Activated CD8-positive, alpha-beta memory T cell treated with anti-CD3 and anti-CD28 coated beads, Interleukin-2, amount 10 ng/mL, durations not matched to agents 7 days and 5 days (primary cell): ENCODE results near the gene ARL3. TPM values are rescaled to one million over a fixed set of nuclear protein-coding genes. Genes with fewer than 3 reads are reported as not detected.
A peak's percentile ranks its signal among the peaks of the same experiment; 100 is the strongest.

Experiments used
- ATAC-seq: fragments of 150-1000 bp; cut with Tn5 transposase; one replicate; pipeline ENCODE4 v1.10.0; 2021; ENCODE audit warnings: moderate library complexity
- CTCF ChIA-PET: fragments of 350-600 bp; sonication (Branson Sonifier 250); formaldehyde crosslinking; loops from one replicate; lab custom pipeline; 2021; ENCODE audit warnings: antibody characterized with exemption; lab: Charles Lee
- DNase-seq: peaks from one replicate; pipeline ENCODE4 v3.0.0-alpha.2; 2020
- H3K27ac Mint-ChIP-seq: one replicate; pipeline ENCODE4 v1.8.0; 2021; ENCODE audit warnings: mild to moderate bottlenecking, mixed read lengths
- H3K27me3 Mint-ChIP-seq: one replicate; pipeline ENCODE4 v1.8.0; 2021; ENCODE audit warnings: mixed read lengths
- H3K36me3 Mint-ChIP-seq: one replicate; pipeline ENCODE4 v1.8.0; 2021; ENCODE audit warnings: mild to moderate bottlenecking, mixed read lengths
- H3K4me1 Mint-ChIP-seq: one replicate; pipeline ENCODE4 v1.8.0; 2021; ENCODE audit warnings: mixed read lengths
- H3K4me3 Mint-ChIP-seq: one replicate; pipeline ENCODE4 v1.8.0; 2021; ENCODE audit warnings: mild to moderate bottlenecking, moderate library complexity, mixed read lengths
- H3K9me3 Mint-ChIP-seq: one replicate; pipeline ENCODE4 v1.8.0; 2022; ENCODE audit warnings: low read depth, mixed read lengths
- total RNA-seq, 2 experiments: library from RNA; stranded (reverse); gene quantifications; one replicate each; pipeline ENCODE4 v1.2.3, GENCODE V29; 2021

The ARL3 gene
- total RNA-seq, 2 experiments from 2014 or later = 7.2 to 9.7 TPM

DNA sequence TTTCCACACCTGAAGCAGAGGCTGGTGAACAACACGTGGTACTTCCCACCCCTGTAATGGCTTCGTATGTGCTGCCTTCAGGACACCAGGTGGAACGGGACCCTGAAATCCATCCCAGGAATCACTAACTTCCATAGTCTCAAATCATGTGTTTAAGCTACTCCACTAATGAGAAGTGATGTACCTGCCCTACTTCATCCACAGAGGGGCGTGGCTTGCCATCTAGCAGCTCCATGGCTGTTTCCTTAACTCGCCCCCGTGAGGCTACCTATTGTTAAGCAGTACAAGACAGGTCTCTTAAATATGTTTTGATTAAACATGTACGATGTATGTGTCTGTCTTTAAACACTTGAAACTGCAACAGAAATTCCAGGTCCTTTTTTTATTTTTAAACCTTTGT lies 31.8 kb downstream of the ARL3 start:
- Mint-ChIP-seq H3K27me3 (no peaks in the 10 kb centered on the region), H3K36me3 (peaks cover 25% of the 10 kb centered on the region), H3K4me1 (peaks cover 15% of the 10 kb centered on the region), H3K4me3 (no peak overlapping the region), H3K9me3 (no peaks in the 10 kb centered on the region), H3K27ac (no peak overlapping the region)
- CTCF ChIA-PET = no interaction called here
- no peak for DNase-seq
- ATAC-seq = no peak

DNA sequence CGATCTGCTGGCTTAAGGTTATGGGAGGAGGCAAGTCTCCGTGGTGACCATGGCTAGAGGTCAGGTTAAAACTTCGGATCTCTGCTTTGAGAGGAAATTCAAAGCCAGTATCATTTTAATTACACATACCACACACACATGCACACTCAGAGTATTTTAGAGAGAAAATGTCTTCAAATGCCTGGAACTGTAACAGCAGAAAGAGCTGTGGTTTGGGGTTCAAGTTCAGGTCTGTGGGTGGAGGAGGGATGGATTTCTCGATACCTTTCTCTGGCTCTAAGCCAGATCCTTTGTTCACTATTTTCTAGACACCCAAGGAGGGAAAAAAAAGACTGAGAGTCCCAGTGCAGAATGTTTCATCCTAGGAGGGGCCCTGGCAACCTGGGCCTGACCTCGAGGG lies 32.5 kb downstream of the ARL3 start:
- Mint-ChIP-seq H3K4me3 (no peak overlapping the region), H3K27ac (peak overlapping the region; percentile 20), H3K4me1 (peaks cover 16% of the 10 kb centered on the region), H3K36me3 (peaks cover 25% of the 10 kb centered on the region), H3K27me3 (no peaks in the 10 kb centered on the region), H3K9me3 (no peaks in the 10 kb centered on the region)
- no peak for ATAC-seq
- CTCF ChIA-PET = no interaction called here
- no peak for DNase-seq

DNA sequence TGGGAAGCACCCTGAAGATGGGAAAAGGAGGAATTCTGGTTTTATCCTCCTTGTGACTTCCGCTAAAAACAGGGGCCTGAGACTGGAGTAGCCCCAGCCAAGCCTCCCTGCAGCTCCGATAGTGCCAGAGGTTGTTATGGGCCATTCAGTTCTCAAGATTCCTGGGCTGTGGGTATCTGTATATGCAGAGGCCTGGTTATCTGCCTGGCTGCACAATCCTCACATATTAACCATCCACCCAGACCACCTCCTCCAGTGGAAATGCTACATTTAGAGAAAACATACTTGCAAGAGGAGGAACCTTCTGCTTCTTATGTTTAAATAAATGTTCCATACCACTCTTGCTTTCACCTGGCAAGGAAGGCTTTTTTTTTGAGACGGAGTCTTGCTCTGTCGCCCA lies 34.6 kb downstream of the ARL3 start:
- H3K4me1 Mint-ChIP-seq = peaks cover 35% of the 10 kb centered on the region
- H3K36me3 Mint-ChIP-seq = peaks cover 17% of the 10 kb centered on the region
- DNase-seq (no peak), ATAC-seq (no peak)
- no peak overlapping the region for H3K27ac Mint-ChIP-seq
- CTCF ChIA-PET = interaction anchor here (0.8 to 3.4 kb wide), 6 partner anchors 10 to 35 kb away, joined by 3 to 10 read pairs (median 4); partner anchors contain the start of genes ARL3 and SFXN2
- no peaks in the 10 kb centered on the region for H3K27me3 Mint-ChIP-seq
- no peak overlapping the region for H3K4me3 Mint-ChIP-seq
- H3K9me3 Mint-ChIP-seq = no peaks in the 10 kb centered on the region

DNA sequence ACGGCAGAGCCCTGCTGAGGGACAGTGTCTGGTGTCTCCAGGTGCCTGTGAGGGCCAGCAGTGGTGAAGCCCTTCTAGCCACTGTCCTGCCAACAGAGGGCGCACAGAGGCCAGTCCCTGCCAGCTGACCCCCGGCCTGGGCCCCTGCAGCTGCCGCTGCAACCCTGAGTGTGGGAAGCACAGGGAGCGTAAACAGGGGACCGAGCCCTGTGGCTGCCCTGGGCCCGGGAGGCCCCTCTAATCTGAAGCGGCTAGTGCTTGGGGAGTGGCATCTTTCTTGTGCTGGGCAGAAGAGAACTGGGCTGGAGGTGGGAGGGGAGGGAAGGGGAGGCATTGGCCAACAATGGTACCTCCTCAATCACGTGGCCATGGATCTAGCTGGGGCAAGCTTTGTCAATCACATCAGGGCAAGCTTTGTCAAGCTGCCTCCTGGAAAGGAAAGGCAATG lies 35.3 kb downstream of the ARL3 start:
- CTCF ChIA-PET = interaction anchor here (0.7 to 3.4 kb wide), 7 partner anchors 9 to 223 kb away, joined by 3 to 10 read pairs (median 4); partner anchors contain the start of genes ARL3 and SFXN2
- Mint-ChIP-seq H3K27me3 (no peaks in the 10 kb centered on the region), H3K4me1 (peaks cover 42% of the 10 kb centered on the region), H3K9me3 (no peaks in the 10 kb centered on the region), H3K4me3 (no peak overlapping the region), H3K27ac (no peak overlapping the region), H3K36me3 (peaks cover 17% of the 10 kb centered on the region)
- ATAC-seq (no peak), DNase-seq (no peak)

DNA sequence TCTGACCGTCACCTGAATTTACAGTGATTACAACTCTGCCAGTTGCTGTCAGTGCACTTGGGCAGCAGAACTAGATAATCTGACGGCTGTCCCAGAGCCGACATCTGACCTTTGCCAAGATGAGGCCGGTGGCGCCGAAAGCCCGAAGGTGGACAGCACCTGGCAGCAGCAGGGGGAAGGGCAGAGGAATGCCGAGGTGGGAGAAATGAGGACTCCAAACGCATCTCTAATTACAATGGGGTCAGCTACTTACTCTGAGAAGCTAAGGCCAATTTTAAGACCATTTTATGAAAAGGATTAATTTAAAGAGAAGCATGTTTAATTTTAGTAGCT lies 36.2 kb downstream of the ARL3 start:
- ATAC-seq = no peak
- Mint-ChIP-seq H3K27me3 (no peaks in the 10 kb centered on the region), H3K27ac (no peak overlapping the region), H3K36me3 (peaks cover 15% of the 10 kb centered on the region), H3K4me3 (no peak overlapping the region), H3K4me1 (peaks cover 49% of the 10 kb centered on the region), H3K9me3 (no peaks in the 10 kb centered on the region)
- no peak for DNase-seq
- CTCF ChIA-PET = interaction anchor here (0.8 to 3.4 kb wide), 4 partner anchors 9 to 36 kb away, joined by 4 to 10 read pairs (median 6); partner anchors contain the start of genes ARL3, SFXN2 and TRIM8

DNA sequence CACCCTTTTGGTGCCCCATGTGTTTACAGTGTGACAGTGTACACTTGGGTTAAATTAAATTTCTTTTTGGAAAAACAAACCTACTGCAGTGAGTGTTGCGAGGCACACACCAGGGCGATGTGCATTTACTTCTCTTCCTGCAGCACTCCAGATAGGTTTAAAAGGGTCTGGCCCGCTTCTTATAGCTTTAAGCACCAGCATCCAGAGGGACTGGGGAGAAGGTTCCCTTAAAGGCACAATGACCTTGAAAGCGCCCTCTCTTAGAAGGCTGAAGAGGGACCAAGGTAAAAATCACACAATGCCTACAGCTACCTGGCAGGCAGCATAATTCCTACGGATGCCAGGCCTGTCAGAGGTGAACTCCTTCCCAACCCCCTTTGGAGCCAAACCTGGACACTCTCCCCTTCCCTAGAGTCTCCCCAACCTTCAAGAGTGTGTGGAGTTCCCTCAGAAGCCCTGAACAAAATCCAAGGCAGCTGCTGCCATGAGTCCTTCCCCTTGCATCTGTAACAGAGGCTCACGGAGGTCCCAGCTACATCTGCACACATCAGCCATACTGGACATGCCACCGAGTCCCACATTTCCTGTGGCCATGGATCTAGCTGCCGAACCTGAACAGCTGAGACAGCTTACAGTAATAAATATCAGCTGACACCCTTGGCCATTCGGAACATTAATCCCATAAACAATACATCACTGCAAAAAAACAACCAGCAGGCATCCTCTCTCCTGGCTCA lies 36.7 kb downstream of the ARL3 start:
- ATAC-seq = no peak
- H3K36me3 Mint-ChIP-seq = peaks cover 15% of the 10 kb centered on the region
- CTCF ChIA-PET = interaction anchor here (0.6 to 4.8 kb wide), 7 partner anchors 8 to 945 kb away, joined by 3 to 23 read pairs (median 5); partner anchors contain the start of genes ARL3, SFXN2 and TRIM8
- H3K27me3 Mint-ChIP-seq = no peaks in the 10 kb centered on the region
- no peaks in the 10 kb centered on the region for H3K9me3 Mint-ChIP-seq
- H3K4me3 Mint-ChIP-seq = no peak overlapping the region
- peaks cover 48% of the 10 kb centered on the region for H3K4me1 Mint-ChIP-seq
- H3K27ac Mint-ChIP-seq = no peak overlapping the region
- no peak for DNase-seq

DNA sequence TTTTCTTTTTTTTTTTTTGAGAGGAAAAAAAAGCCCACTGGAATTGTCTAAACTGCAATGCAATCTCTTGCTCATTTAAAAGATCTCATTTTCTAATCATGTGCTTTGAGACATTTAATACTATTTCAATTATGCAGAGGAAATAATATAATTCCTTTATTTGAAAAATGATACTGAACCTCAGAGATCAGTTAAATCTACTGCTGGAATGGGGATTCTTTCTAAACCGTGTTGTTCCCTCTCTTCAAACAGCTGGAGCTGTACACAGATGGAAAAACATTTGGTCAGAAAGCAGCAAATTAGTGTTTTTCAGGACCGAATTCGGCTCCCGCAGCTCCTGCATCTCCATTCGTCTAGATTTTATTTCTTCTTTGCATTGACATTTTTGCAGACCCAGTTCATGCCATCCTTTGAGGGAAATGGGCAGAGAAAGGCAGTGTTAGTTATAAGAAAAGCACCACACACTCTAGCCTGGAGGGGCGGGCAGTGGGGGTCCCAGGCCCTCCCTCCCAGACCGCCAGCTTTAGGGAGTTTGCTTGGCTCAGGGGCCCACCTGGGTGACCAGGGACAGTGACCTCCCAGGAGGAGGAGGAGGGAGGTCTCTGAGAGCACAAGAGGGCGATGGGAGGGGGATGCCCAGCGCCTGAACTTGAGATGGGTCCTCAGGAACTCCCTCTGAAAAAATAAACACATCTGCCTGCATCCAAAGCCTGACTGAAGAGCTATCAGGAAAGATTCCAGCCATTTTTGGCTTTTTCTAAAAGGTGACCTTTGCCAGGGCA lies 37.5 kb downstream of the ARL3 start:
- Mint-ChIP-seq H3K4me1 (peaks cover 40% of the 10 kb centered on the region), H3K4me3 (no peak overlapping the region), H3K36me3 (peaks cover 11% of the 10 kb centered on the region), H3K27me3 (no peaks in the 10 kb centered on the region), H3K27ac (no peak overlapping the region), H3K9me3 (no peaks in the 10 kb centered on the region)
- ATAC-seq (no peak), DNase-seq (no peak)
- CTCF ChIA-PET = interaction anchor here (0.6 to 4.8 kb wide), 9 partner anchors 9 to 945 kb away, joined by 3 to 23 read pairs (median 4); partner anchors contain the start of gene TRIM8

DNA sequence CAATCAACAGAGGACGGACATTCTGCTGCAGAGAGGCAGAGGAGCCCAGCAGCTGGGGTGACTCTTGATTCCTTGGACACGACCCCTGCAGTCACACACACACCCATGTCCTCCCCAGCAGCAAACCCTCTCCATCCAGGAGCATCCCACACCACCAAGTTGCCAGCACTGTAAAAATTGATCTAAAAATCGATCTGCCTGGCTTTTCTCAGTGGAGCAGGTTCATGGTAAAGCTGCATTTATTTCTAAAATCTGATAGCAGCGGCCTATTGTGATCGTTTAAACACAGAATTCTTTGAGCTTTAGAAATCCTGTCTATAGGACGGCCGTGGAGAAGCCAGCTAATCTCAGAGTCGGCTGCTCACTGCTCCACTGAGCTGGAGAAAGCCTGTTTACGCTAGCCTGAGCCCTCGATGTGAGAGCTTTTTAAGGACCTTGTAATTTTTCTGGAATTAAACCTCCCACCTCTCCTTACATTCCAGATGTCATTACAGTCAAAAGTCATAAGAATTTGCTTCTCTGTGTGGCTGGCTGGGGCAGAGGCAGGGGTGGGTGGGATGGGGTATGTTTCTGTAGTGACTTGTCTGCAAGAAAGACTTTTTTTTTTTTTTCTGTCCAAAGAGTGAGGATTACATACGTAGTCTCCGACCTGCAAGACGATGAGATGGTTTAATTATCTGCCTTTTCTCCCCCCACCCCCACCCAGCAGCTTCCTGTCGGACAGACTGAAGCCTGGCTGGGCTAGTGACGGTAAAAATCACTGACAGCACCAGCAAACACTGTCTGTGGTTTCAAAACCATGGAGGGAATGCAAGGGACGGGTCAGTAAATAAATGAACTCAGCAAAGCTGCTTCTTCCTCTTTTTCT lies 38.3 kb downstream of the ARL3 start:
- Mint-ChIP-seq H3K36me3 (peaks cover 6% of the 10 kb centered on the region), H3K9me3 (no peaks in the 10 kb centered on the region), H3K4me3 (no peak overlapping the region), H3K4me1 (peaks cover 35% of the 10 kb centered on the region), H3K27me3 (no peaks in the 10 kb centered on the region), H3K27ac (no peak overlapping the region)
- DNase-seq = no peak
- CTCF ChIA-PET = interaction anchor here (0.6 to 4.8 kb wide), 11 partner anchors 10 to 226 kb away, joined by 3 to 23 read pairs (median 4); partner anchors contain the start of gene SUFU
- no peak for ATAC-seq

DNA sequence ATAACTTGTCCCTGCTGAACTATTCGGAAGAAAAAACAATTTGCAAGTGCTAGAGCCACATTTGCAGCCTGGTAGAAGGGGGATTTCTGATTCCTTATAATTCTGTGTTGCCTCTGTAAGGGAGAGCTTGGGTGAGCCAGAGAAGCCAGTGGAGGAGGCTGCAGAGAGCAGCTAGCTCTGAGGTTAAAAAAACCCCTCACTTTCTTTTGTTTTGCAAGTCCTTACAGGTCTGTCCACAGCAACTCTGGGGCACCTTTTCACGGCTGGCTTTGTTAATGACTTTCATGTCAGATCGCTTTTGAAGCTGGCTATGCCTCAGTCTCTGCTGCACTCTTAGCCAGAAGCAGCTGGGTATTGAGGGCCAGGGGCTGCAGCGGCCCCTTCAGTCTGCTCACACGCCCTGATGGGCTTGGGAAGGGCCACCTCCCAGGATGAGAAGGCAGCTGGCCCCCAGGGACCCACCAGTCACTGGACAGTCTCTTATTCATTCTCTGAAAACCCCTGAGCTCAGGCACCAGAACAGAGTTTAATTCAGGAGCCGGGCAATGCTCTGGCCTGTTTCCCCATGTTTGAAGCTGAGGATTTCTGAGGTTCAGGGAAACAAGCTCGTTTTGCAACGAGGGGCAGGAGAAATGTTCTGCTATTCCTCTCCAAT lies 39.1 kb downstream of the ARL3 start:
- peaks cover 2% of the 10 kb centered on the region for H3K36me3 Mint-ChIP-seq
- ATAC-seq = no peak
- peaks cover 35% of the 10 kb centered on the region for H3K4me1 Mint-ChIP-seq
- CTCF ChIA-PET = interaction anchor here (0.6 to 4.8 kb wide), 13 partner anchors 12 to 226 kb away, joined by 3 to 23 read pairs (median 5); partner anchors contain the start of genes SUFU and TRIM8
- DNase-seq = no peak
- peak overlapping the region; percentile 29 for H3K27ac Mint-ChIP-seq
- no peak overlapping the region for H3K4me3 Mint-ChIP-seq
- no peaks in the 10 kb centered on the region for H3K9me3 Mint-ChIP-seq
- H3K27me3 Mint-ChIP-seq = no peaks in the 10 kb centered on the region

DNA sequence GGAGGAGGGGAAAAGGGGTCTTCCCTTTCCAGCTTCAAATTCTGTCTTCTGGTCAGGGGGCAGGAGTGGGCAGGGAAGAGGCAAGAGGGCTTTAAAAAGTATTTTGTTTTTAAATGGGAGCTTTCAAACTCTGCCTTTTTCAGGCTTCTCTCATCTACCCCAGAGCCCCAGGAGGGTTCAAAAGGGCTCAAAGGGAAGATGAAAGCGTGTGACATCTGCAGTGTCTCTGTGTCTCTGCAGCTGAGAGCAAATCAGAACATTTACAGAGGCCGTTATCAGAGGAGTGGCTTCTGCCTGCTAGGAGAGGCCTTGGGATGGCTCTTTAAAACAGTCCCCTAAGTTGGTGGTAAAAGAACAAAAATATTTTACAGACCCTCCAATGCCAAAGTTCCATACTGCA lies 39.6 kb downstream of the ARL3 start:
- peak; percentile 40 for ATAC-seq
- H3K9me3 Mint-ChIP-seq = no peaks in the 10 kb centered on the region
- no peaks in the 10 kb centered on the region for H3K36me3 Mint-ChIP-seq
- no peak for DNase-seq
- CTCF ChIA-PET = interaction anchor here (0.9 to 4.8 kb wide), 12 partner anchors 12 to 227 kb away, joined by 3 to 23 read pairs (median 4); partner anchors contain the start of genes SUFU and TRIM8
- peaks cover 35% of the 10 kb centered on the region for H3K4me1 Mint-ChIP-seq
- H3K27ac Mint-ChIP-seq = peak overlapping the region; percentile 29
- H3K4me3 Mint-ChIP-seq = peak overlapping the region; percentile 57
- H3K27me3 Mint-ChIP-seq = no peaks in the 10 kb centered on the region

DNA sequence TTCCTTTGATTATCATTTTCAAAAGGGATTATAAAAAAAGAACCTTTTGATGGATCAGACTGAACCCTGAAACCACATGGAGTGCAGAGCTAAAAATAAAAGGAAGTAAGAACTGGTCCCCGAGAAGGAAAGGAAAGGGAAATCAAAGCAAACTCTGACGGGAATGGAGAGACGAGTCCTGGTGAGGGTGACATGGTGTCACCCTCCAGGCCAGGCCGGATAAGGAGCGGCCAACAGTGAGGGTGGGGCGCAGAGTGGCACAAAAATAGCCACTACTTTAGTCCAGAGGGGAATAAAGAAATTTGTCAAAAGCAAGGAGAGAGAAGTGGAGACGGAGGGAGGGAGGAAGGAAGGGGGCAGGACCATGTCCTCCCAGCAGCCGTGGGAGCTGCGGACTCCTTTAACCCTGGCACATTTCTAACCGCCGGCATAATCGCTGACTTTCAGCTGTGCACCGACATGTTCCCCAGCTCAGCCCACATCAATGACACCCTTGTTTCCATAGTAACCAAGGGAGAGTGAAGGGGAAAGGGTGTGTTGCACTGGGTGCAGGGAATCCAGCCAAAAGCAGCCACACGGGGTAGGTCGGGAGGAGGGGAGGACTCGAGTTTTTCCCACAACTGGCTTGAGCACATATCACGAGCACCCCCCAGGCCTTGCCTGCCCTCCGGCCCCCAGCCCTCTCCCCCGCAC lies 40.2 kb downstream of the ARL3 start:
- Mint-ChIP-seq H3K36me3 (no peaks in the 10 kb centered on the region), H3K4me3 (peak overlapping the region; percentile 57), H3K27me3 (no peaks in the 10 kb centered on the region), H3K27ac (peak overlapping the region; percentile 52), H3K9me3 (no peaks in the 10 kb centered on the region), H3K4me1 (peaks cover 34% of the 10 kb centered on the region)
- CTCF ChIA-PET = interaction anchor here (1.0 to 4.8 kb wide), 10 partner anchors 11 to 227 kb away, joined by 3 to 23 read pairs (median 4); partner anchors contain the start of gene TRIM8
- DNase-seq = peak; percentile 83
- ATAC-seq = peak; percentile 88
